Measurements from ENCODE around the gene ARPC5L.

The ARPC5L gene

DNA sequence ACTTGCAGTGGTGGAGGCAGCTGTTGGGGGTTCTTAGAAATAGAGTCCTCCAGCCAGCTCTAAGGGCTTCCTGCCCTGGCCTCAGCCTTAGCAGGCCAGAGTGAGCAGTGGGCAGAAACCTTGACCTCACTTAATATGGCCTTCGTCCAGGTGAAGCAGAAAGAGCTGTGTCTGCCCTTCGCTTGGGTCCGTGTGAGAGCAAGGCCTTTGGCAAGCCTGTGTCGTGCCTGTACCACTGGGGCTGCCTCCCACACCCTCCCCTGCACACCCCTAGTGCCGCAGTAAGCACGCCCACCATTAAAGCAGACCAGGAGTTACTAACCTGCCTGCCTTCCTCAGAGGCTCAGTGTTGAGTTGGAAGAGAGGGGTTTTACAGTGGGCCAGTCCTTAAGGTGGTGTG lies 13.6 kb downstream of the ARPC5L start:
- Histone ChIP-seq H3K9ac (ENCODE audit: low read length) (no peak overlapping the region), H3K9me2 (replicated peaks; ENCODE audit: insufficient read depth, low read length) (no peaks in the 10 kb centered on the region), H3K4me3 (ENCODE audit: insufficient read depth, low read length, poor library complexity, severe bottlenecking) (no peak overlapping the region), H3K27ac (ENCODE audit: low read depth, low read length) (no peak overlapping the region), H3K79me2 (ENCODE audit: insufficient read depth, low read length) (peaks cover 41% of the 10 kb centered on the region), H2AFZ (ENCODE audit: low read depth, low read length, severe bottlenecking) (no peak overlapping the region), H3K27me3 (ENCODE audit: low read length) (no peaks in the 10 kb centered on the region), H3K36me3 (ENCODE audit: low read length) (peaks cover 3% of the 10 kb centered on the region; the same call in 1 of the 2 replicates), H3F3A (ENCODE audit: insufficient read depth) (peaks cover 22% of the 10 kb centered on the region), H3K9me3 (ENCODE audit: insufficient read depth, low read length) (no peaks in the 10 kb centered on the region), H4K20me1 (ENCODE audit: low read depth, low read length) (peaks cover 10% of the 10 kb centered on the region; the same call in 1 of the 2 replicates), H3K4me2 (ENCODE audit: low read depth, low read length, poor library complexity, severe bottlenecking) (no peak overlapping the region)
- TF ChIP-seq, protein P1, sequence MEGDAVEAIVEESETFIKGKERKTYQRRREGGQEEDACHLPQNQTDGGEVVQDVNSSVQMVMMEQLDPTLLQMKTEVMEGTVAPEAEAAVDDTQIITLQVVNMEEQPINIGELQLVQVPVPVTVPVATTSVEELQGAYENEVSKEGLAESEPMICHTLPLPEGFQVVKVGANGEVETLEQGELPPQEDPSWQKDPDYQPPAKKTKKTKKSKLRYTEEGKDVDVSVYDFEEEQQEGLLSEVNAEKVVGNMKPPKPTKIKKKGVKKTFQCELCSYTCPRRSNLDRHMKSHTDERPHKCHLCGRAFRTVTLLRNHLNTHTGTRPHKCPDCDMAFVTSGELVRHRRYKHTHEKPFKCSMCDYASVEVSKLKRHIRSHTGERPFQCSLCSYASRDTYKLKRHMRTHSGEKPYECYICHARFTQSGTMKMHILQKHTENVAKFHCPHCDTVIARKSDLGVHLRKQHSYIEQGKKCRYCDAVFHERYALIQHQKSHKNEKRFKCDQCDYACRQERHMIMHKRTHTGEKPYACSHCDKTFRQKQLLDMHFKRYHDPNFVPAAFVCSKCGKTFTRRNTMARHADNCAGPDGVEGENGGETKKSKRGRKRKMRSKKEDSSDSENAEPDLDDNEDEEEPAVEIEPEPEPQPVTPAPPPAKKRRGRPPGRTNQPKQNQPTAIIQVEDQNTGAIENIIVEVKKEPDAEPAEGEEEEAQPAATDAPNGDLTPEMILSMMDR (IDR thresholded peaks at IDR 0.05; ENCODE audit: insufficient read depth, low read length, poor library complexity, severe bottlenecking) = no peak
- TF ChIP-seq EZH2phosphoT487 (conservative IDR thresholded peaks at IDR 0.05; ENCODE audit: low read length) = no peak

DNA sequence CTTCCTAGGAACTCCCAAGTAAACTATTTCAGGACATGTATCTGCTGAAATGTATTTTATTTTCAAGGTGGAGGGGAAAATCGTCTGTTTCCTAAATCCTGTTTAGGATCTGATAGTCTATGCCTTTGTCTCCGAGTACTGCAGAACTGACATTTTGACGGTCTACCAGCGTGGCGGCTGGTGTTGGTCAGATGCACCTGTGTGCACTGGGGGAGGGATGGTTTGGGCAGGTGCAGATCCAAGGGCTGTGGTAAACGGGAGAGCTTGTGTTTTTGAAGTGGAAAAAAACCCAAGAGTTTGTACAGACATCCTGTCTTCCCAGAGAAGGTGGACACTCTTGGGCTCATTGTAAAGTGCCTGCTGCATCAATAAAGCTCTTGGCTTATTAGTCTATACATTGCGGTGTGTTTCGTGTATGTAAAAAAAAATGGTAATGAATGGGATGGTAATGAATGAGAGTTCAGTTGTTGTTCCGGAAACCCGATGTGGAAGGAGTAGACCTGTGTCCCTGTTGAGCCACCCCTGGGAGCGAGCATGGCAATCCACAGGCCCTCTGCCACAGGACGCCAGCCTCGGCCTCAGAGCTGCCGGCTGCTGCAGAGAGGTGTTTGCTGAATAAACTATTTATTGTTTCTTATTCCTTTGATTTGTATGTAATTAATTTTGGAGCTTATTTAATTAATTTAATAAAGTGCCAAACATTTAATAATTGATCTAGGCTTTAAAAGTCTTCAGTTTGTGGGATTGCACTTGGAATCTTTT lies 15.3 kb downstream of the ARPC5L start:
- H3F3A ChIP-seq (ENCODE audit: insufficient read depth) = peaks cover 22% of the 10 kb centered on the region

DNA sequence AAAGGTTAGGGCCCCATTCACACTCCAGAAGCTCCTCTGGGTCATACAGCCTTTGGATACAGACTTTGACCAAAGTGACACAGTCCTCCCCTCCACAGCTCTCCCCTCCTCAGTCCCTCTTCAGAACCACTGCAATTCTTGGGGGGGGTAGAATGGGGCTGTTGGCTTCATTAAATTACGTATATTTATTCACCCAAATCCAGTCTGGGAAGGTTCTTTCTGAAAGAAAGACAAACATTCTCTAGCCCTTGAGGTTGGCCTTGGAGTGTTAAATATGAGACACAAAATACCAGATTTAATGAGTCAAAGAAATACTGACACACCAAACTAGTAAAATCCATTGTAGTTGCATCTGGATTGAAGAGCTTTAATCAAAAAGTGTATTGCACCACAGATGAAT lies 16.1 kb downstream of the ARPC5L start:
- Histone ChIP-seq H3F3A (ENCODE audit: insufficient read depth) (peaks cover 22% of the 10 kb centered on the region), H3K9me2 (replicated peaks; ENCODE audit: insufficient read depth, low read length) (no peaks in the 10 kb centered on the region), H3K9me3 (ENCODE audit: insufficient read depth, low read length) (no peaks in the 10 kb centered on the region), H2AFZ (ENCODE audit: low read depth, low read length, severe bottlenecking) (no peak overlapping the region), H3K4me2 (ENCODE audit: low read depth, low read length, poor library complexity, severe bottlenecking) (no peak overlapping the region), H4K20me1 (ENCODE audit: low read depth, low read length) (no peaks in the 10 kb centered on the region; the same call in 1 of the 2 replicates), H3K79me2 (ENCODE audit: insufficient read depth, low read length) (peaks cover 16% of the 10 kb centered on the region), H3K4me3 (ENCODE audit: insufficient read depth, low read length, poor library complexity, severe bottlenecking) (no peak overlapping the region), H3K9ac (ENCODE audit: low read length) (no peak overlapping the region), H3K36me3 (ENCODE audit: low read length) (peaks cover 3% of the 10 kb centered on the region; the same call in 1 of the 2 replicates), H3K27me3 (ENCODE audit: low read length) (no peaks in the 10 kb centered on the region), H3K27ac (ENCODE audit: low read depth, low read length) (no peak overlapping the region)
- TF ChIP-seq EZH2phosphoT487 (conservative IDR thresholded peaks at IDR 0.05; ENCODE audit: low read length) = no peak
- TF ChIP-seq, protein P1 (IDR thresholded peaks at IDR 0.05; ENCODE audit: insufficient read depth, low read length, poor library complexity, severe bottlenecking) = no peak

More for the DNA sequence above, 15.3 kb downstream of the ARPC5L start:
- Histone ChIP-seq H4K20me1 (ENCODE audit: low read depth, low read length) (no peaks in the 10 kb centered on the region; the same call in 1 of the 2 replicates), H3K9ac (ENCODE audit: low read length) (no peak overlapping the region), H3K27me3 (ENCODE audit: low read length) (no peaks in the 10 kb centered on the region), H3K36me3 (ENCODE audit: low read length) (peaks cover 3% of the 10 kb centered on the region; the same call in 1 of the 2 replicates), H3K4me3 (ENCODE audit: insufficient read depth, low read length, poor library complexity, severe bottlenecking) (no peak overlapping the region), H3K27ac (ENCODE audit: low read depth, low read length) (no peak overlapping the region), H3K9me2 (replicated peaks; ENCODE audit: insufficient read depth, low read length) (no peaks in the 10 kb centered on the region), H2AFZ (ENCODE audit: low read depth, low read length, severe bottlenecking) (no peak overlapping the region), H3K79me2 (ENCODE audit: insufficient read depth, low read length) (peaks cover 24% of the 10 kb centered on the region), H3K4me2 (ENCODE audit: low read depth, low read length, poor library complexity, severe bottlenecking) (no peak overlapping the region), H3K9me3 (ENCODE audit: insufficient read depth, low read length) (no peaks in the 10 kb centered on the region)
- TF ChIP-seq EZH2phosphoT487 (conservative IDR thresholded peaks at IDR 0.05; ENCODE audit: low read length) = no peak
- TF ChIP-seq, protein P1 (IDR thresholded peaks at IDR 0.05; ENCODE audit: insufficient read depth, low read length, poor library complexity, severe bottlenecking) = no peak

Data from SU-DHL-6 (cell line).